ENCODE measurements around the gene PCCA. TPM values are rescaled to one million over a fixed set of nuclear protein-coding genes. Genes with fewer than 3 reads are reported as not detected.
A peak's percentile ranks its signal among the peaks of the same experiment; 100 is the strongest.

The PCCA gene
- total and polyA plus RNA-seq, 2 of the 13 experiments (the other 11 are each of a cell fraction or from before 2014, with no cell fraction given): 15.0 to 32.2 TPM

- TF ChIP-seq CREB1 (IDR thresholded peaks at IDR 0.05) (no peak), CREB1 (CRISPR knock-in tag; IDR thresholded peaks at IDR 0.05) (no peak), KDM5A (IDR thresholded peaks at IDR 0.05; ENCODE audit: borderline replicate concordance, low read length) (peak; percentile 25), NCOR1 (IDR thresholded peaks at IDR 0.05; ENCODE audit: borderline replicate concordance, low read length) (peak; percentile 19; the same call in 1 of the 2 replicates), ZXDC (CRISPR knock-in tag; IDR thresholded peaks at IDR 0.05) (0 out of 2 replicates have a peak, but pooled peaks have one; percentile 64), POLR2AphosphoS5 (IDR thresholded peaks at IDR 0.05; ENCODE audit: low read depth, low read length) (peak; percentile 79), ZFP36L2 (CRISPR knock-in tag; IDR thresholded peaks at IDR 0.05) (0 out of 2 replicates have a peak, but pooled peaks have one; percentile 34), IRX3 (CRISPR knock-in tag; IDR thresholded peaks at IDR 0.05; ENCODE audit: borderline replicate concordance, low read depth) (0 out of 2 replicates have a peak, but pooled peaks have one; percentile 25), STAT5B (CRISPR knock-in tag; IDR thresholded peaks at IDR 0.05) (no peak), PHF5A (CRISPR knock-in tag; IDR thresholded peaks at IDR 0.05; ENCODE audit: low read depth, unreplicated experiment) (peak; percentile 51), ZNF562 (CRISPR knock-in tag; IDR thresholded peaks at IDR 0.05; ENCODE audit: borderline replicate concordance) (no peak), ZNF326 (CRISPR knock-in tag; IDR thresholded peaks at IDR 0.05; ENCODE audit: borderline replicate concordance) (no peak), HNRNPL (IDR thresholded peaks at IDR 0.05; ENCODE audit: low read depth, low read length) (0 out of 2 replicates have a peak, but pooled peaks have one; percentile 49), NCOA1 (CRISPR knock-in tag; IDR thresholded peaks at IDR 0.05) (no peak), ZNF672 (CRISPR knock-in tag; IDR thresholded peaks at IDR 0.05) (no peak), MIXL1 (CRISPR knock-in tag; IDR thresholded peaks at IDR 0.05) (0 out of 2 replicates have a peak, but pooled peaks have one; percentile 35), ZNF740 (CRISPR knock-in tag; IDR thresholded peaks at IDR 0.05) (peak; percentile 42; the same call in 1 of the 2 replicates), HOXA3 (CRISPR knock-in tag; IDR thresholded peaks at IDR 0.05) (peak; percentile 82), ATF2 (CRISPR knock-in tag; IDR thresholded peaks at IDR 0.05) (peak; percentile 87; the same call in 1 of the 2 replicates), ZFP1 (CRISPR knock-in tag; IDR thresholded peaks at IDR 0.05) (peak; percentile 76; the same call in 1 of the 2 replicates), ZNF768 (CRISPR knock-in tag; IDR thresholded peaks at IDR 0.05) (peak; percentile 64; the same call in 1 of the 2 replicates), ZEB1 (IDR thresholded peaks at IDR 0.05; ENCODE audit: insufficient replicate concordance, low read depth) (peak; percentile 22), ZNF205 (CRISPR knock-in tag; IDR thresholded peaks at IDR 0.05) (peak; percentile 89), NONO (IDR thresholded peaks at IDR 0.05) (no peak), NONO (CRISPR knock-in tag; conservative IDR thresholded peaks at IDR 0.05) (peak; percentile 91), ZNF382 (CRISPR knock-in tag; IDR thresholded peaks at IDR 0.05; ENCODE audit: borderline replicate concordance) (no peak), TSC22D2 (CRISPR knock-in tag; IDR thresholded peaks at IDR 0.05; ENCODE audit: borderline replicate concordance) (peak; percentile 71; the same call in 1 of the 2 replicates), ZNF136 (CRISPR knock-in tag; IDR thresholded peaks at IDR 0.05; ENCODE audit: low read depth) (peak; percentile 38; the same call in 1 of the 2 replicates)
These were observed at the start of gene PCCA (continued) for GRCh38 chr13:100088644-100089464.
